Transverse colon (tissue), 3 donors: ENCODE measurements around the gene PTPRR.

ENCODE experiments used
- POLR2A ChIP-seq: fragments of 450-650 bp; IDR thresholded peaks from one replicate; pipeline ENCODE4 v1.6.1; 2016; ENCODE audit warnings: antibody characterized with exemption, mild to moderate bottlenecking, moderate library complexity
- TF ChIP-seq, protein P1 (sequence below), 5 experiments: fragments of 200-600 bp in 3 of 5; fragments of 450-650 bp in 2 of 5; sonication (generic) in 3 of 5; IDR thresholded peaks; 1 replicate in 2 of 5; 2 replicates in 3 of 5; pipeline ENCODE4 v1.5.1; 2016 to 2017; ENCODE audit warnings: antibody characterized with exemption in 5 of 5, inconsistent platforms in 3 of 5, mild to moderate bottlenecking in 2 of 5, moderate library complexity in 1 of 5

- TF ChIP-seq POLR2A = no peak
- TF ChIP-seq, protein P1, sequence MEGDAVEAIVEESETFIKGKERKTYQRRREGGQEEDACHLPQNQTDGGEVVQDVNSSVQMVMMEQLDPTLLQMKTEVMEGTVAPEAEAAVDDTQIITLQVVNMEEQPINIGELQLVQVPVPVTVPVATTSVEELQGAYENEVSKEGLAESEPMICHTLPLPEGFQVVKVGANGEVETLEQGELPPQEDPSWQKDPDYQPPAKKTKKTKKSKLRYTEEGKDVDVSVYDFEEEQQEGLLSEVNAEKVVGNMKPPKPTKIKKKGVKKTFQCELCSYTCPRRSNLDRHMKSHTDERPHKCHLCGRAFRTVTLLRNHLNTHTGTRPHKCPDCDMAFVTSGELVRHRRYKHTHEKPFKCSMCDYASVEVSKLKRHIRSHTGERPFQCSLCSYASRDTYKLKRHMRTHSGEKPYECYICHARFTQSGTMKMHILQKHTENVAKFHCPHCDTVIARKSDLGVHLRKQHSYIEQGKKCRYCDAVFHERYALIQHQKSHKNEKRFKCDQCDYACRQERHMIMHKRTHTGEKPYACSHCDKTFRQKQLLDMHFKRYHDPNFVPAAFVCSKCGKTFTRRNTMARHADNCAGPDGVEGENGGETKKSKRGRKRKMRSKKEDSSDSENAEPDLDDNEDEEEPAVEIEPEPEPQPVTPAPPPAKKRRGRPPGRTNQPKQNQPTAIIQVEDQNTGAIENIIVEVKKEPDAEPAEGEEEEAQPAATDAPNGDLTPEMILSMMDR (IDR thresholded peaks at IDR 0.05) = no peak
Measured at GRCh38 chr12:70730675-70731180, 189.8 kb downstream of the PTPRR start.
